Measurements from ENCODE around the gene KCNH3.
A peak's percentile ranks its signal among the peaks of the same experiment; 100 is the strongest.

Gene KCNH3

DNA sequence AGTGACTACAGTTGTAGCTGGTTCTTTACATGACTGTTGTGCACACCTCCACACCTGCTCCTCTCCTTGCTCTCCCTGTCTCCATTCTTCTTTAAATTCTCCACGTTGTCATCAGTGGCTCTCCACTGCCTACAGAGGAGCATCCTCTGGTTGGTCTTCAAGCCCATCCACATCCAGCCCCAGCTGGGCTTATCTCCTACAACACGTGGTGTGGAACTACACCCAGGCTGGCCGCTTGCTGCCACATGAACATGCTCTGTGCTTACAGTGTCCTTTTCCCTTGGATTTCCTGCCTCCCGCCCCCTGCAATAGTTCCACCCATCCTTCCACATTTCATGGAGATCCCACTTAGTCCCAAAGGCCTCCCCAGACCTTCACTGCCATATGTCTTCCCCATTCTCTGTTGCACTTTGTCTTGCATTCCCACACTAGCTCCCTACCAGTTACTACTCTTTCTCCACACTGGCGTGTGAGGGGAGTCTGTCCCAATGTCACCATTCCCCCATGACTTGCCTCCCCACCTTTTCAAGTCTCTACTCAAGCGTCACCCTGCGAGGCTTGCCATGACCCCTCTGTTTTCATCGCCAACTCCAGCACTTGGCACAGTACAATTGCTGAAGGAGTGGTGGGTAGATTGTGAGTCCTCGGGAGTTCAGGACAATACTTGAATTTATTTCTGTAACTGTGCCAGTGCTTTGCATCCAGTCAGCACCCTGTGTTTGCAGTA, 38.9 kb downstream of the KCNH3 start:
- DNase-seq (ENCODE audit: extremely low read depth, low read depth): no peak
- TF ChIP-seq, protein P1, sequence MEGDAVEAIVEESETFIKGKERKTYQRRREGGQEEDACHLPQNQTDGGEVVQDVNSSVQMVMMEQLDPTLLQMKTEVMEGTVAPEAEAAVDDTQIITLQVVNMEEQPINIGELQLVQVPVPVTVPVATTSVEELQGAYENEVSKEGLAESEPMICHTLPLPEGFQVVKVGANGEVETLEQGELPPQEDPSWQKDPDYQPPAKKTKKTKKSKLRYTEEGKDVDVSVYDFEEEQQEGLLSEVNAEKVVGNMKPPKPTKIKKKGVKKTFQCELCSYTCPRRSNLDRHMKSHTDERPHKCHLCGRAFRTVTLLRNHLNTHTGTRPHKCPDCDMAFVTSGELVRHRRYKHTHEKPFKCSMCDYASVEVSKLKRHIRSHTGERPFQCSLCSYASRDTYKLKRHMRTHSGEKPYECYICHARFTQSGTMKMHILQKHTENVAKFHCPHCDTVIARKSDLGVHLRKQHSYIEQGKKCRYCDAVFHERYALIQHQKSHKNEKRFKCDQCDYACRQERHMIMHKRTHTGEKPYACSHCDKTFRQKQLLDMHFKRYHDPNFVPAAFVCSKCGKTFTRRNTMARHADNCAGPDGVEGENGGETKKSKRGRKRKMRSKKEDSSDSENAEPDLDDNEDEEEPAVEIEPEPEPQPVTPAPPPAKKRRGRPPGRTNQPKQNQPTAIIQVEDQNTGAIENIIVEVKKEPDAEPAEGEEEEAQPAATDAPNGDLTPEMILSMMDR (IDR thresholded peaks at IDR 0.05; ENCODE audit: low read depth, low read length): no peak

DNA sequence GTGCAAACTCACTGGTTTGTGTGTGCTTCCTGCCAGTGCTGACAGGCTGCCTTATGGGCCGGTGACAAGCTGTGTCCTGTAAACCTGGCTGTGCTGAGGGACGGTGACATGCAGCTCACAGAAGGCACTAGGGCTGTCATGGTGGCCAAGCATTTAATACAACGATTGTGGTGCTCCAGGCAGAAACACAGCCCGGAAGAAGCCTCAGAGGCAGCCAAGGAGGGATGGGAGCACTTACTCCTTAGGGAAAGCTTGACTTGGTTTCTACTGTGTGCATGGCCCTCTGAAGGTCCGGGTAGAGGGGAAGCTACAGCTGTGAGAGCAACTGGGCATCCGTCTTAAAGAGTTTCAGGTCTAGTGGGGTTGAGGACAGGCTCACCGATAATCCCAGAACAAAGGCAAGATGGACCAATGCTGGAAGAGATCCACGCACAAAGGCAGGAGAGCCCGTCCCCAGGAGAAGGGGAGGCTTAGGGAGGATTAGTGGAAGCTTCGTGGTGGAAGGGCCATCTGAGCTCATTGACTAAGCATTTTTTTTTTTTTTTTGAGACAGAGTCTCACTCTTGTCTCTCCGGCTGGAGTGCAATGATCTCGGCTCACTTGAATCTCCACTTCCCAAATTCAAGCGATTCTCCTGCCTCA, 39.8 kb downstream of the KCNH3 start:
- TF ChIP-seq, protein P1 (IDR thresholded peaks at IDR 0.05; ENCODE audit: low read depth, low read length): no peak
- no peak for DNase-seq (ENCODE audit: extremely low read depth, low read depth)

DNA sequence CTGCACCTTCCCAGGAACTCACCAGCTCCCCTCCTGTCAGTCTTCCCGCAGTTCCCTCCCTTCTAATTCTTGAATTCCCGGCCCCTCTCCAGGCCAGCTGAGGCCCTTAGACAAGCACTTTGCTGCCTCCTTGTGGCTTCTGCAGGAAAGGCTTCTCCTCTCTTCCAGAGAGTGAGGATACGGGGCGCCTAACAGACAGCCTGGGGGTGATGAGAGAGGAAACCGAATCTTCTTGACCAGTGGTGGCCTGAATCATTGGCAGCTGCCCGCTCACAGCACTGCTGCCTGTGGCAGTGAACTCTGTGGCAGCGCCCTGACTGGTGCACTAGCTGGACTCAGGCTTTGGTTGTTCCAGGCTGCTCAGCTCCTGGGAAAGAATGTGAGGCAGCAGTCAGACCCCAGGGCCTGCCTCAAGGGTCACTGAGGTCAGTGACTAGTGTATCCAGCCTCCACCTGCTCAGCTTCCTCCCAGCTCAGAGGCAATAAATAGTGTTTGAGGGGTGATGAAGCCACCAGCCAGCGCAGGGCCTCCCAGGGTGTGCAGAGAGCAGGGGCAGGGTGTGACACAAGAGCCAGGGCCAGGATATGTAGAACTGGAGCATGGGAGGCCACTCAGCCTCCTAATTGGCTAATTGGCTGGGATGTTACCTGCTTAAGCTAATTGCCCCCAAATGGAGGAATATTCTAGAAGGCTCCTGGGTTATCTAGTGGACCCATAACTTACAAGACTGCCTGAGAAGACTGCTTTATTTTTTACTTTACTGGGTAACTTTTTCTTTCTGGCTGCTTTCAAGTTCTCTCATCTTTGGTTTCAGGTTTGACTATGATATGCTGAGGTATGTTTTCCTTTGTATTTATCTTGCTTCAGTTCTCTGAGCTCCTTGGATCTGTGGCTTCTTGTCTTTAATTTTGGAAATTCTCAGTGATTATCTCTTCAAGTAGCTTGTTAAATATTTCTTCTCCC, 42.0 kb downstream of the KCNH3 start:
- TF ChIP-seq, protein P1 (IDR thresholded peaks at IDR 0.05; ENCODE audit: low read depth, low read length): peak; percentile 91
- DNase-seq (ENCODE audit: extremely low read depth, low read depth): peak; percentile 27

- TF ChIP-seq, protein P1 (IDR thresholded peaks at IDR 0.05; ENCODE audit: low read depth, low read length): no peak
These were observed 43.4 kb downstream of the KCNH3 start for GRCh38 chr12:49582201-49582600.

DNA sequence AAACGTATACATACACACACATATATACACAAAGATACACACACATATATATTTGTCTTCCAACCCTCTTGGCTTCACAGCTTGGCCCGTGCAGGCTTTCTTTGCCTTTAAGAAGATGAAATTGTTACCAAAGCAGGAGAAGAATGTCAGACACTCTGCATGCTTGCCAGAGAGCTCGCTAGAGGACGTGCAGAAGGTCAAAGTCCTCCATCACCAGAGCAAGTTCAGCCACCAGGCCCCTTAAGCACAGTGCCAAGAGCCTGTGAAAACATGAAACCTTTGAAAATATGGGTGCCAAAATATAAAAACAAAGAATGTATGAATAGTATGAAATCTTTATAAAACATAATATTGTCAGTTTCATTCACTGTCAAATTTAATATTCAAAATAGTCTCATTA, 44.0 kb downstream of the KCNH3 start:
- TF ChIP-seq, protein P1 (IDR thresholded peaks at IDR 0.05; ENCODE audit: low read depth, low read length): no peak
- DNase-seq (ENCODE audit: extremely low read depth, low read depth): no peak

More at GRCh38 chr12:49582201-49582600, 43.4 kb downstream of the KCNH3 start:
- DNase-seq (ENCODE audit: extremely low read depth, low read depth): no peak

DNA sequence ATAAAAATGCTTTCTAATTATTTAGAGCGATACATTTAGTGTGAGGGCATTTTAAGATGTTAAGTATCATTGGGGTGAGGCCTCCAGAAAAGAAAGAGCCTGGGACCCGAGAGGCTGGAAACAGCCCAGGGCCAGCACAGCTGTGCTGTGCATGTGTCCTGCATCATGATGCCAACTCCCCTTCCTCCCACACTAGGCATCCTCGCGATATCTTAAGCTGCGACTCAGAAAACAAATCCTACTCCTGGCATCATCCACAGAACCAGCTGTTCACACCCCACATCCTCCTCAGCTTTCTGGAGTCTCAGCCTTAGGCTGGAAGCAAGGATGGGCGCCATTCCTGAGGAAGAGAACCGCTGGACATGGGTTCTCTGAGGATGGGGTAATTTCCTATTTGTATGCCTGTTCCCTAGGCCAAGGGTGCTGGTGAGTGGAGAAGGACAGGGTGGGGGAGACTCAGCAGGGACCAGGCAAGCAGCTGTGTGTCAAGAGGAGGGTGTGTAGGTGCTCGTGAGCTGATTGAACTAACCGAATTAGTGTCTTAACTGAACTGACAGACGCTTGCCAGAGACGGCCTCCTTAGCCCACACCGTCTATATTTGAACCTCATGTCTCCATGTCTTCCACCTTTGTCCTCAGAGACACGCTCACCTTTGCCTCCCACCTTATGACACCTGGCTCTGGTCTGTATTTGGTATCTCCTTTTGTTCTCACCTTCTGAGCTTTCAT, 44.7 kb downstream of the KCNH3 start:
- TF ChIP-seq, protein P1 (IDR thresholded peaks at IDR 0.05; ENCODE audit: low read depth, low read length): no peak
- no peak for DNase-seq (ENCODE audit: extremely low read depth, low read depth)

Data from AG09319 (cell line).